Fibroblast of lung (primary cell): ENCODE data around the gene CACUL1. TPM values are rescaled to one million over a fixed set of nuclear protein-coding genes. Genes with fewer than 3 reads are reported as not detected.

Source experiments
- DNase-seq, 2 donors: peaks; one replicate each; pipeline versions ENCODE4 v3.0.0 to v3.0.0-alpha.2; 2010; ENCODE audit warnings: low read depth in 2 of 2
- H2AFZ ChIP-seq: 2 replicates; pipeline ENCODE4 v1.5.1; 2012; ENCODE audit warnings: low read length, control low read depth, inconsistent platforms
- H3K27ac ChIP-seq: 2 replicates; pipeline ENCODE4 v1.5.1; 2011; ENCODE audit warnings: low read length, control low read depth; ENCODE audit not compliant: insufficient read depth
- H3K27me3 ChIP-seq: 2 replicates; pipeline ENCODE4 v1.5.1; 2011; ENCODE audit warnings: mild to moderate bottlenecking, low read length; ENCODE audit not compliant: control insufficient read depth, insufficient read depth
- H3K36me3 ChIP-seq: 2 replicates; pipeline ENCODE4 v1.5.1; 2011; ENCODE audit warnings: low read length; ENCODE audit not compliant: control insufficient read depth, insufficient read depth
- H3K4me1 ChIP-seq: 2 replicates; pipeline ENCODE4 v1.5.1; 2011; ENCODE audit warnings: low read length; ENCODE audit not compliant: control insufficient read depth, insufficient read depth; ENCODE audit errors: extremely low read depth
- H3K4me2 ChIP-seq: 2 replicates; pipeline ENCODE4 v1.5.1; 2011; ENCODE audit warnings: low read length, control low read depth; ENCODE audit not compliant: insufficient read depth; ENCODE audit errors: extremely low read depth
- H3K4me3 ChIP-seq, 4 experiments: fragments of 200-600 bp in 1 of 4; sonication (generic) in 1 of 4; replicated peaks in 1 of 4; 2 replicates each; pipeline ENCODE4 v1.5.1; 2011 to 2016; ENCODE audit warnings: low read length in 4 of 4, low read depth in 3 of 4, mild to moderate bottlenecking in 3 of 4, control low read depth in 2 of 4, inconsistent platforms in 1 of 4, mixed read lengths in 1 of 4; ENCODE audit not compliant: insufficient read depth in 1 of 4; ENCODE audit errors: control extremely low read depth in 1 of 4
- H3K79me2 ChIP-seq: 2 replicates; pipeline ENCODE4 v1.5.1; 2012; ENCODE audit warnings: mild to moderate bottlenecking, low read length, inconsistent platforms; ENCODE audit not compliant: control insufficient read depth, insufficient read depth
- H3K9ac ChIP-seq: 2 replicates; pipeline ENCODE4 v1.5.1; 2011; ENCODE audit warnings: mild to moderate bottlenecking, low read length, control low read depth; ENCODE audit not compliant: insufficient read depth
- H3K9me3 ChIP-seq: 2 replicates; pipeline ENCODE4 v1.5.1; 2012; ENCODE audit warnings: low read depth, low read length; ENCODE audit not compliant: control insufficient read depth, insufficient read depth
- H4K20me1 ChIP-seq: 2 replicates; pipeline ENCODE4 v1.5.1; 2011; ENCODE audit warnings: low read length; ENCODE audit not compliant: control insufficient read depth, insufficient read depth; ENCODE audit errors: extremely low read depth
- EZH2 ChIP-seq: IDR thresholded peaks from 2 replicates; pipeline ENCODE4 v1.5.1; 2012; ENCODE audit warnings: low read length, control low read depth, mild to moderate bottlenecking; ENCODE audit errors: missing control alignments
- polyA plus RNA-seq, 2 donors: library from polyadenylated mRNA; depleted of rRNA in 1 of 2; stranded (reverse) in 1 of 2; unstranded in 1 of 2; fragments of >200 nt; gene quantifications; 2 replicates each; pipeline ENCODE4 v1.2.1, GENCODE V29; 2011 to 2012; ENCODE audit warnings: missing spikeins in 1 of 2
- total RNA-seq: library from RNA; depleted of rRNA; stranded (reverse); fragments of >200 nt; gene quantifications from 2 replicates; pipeline ENCODE4 v1.2.1, GENCODE V29; 2014
- TF ChIP-seq, protein P1 (sequence below), 2 donors: IDR thresholded peaks in 1 of 2; conservative IDR thresholded peaks in 1 of 2; 1 replicate in 1 of 2; 2 replicates in 1 of 2; pipeline ENCODE4 v1.5.1; 2011 to 2012; ENCODE audit warnings: low read length in 2 of 2, control low read depth in 1 of 2, inconsistent platforms in 1 of 2, low read depth in 1 of 2, mild to moderate bottlenecking in 1 of 2

CACUL1 gene
- total and polyA plus RNA-seq, 2 donors (not counting 1 experiment from before 2014, with no cell fraction given), result 15.7 to 25.3 TPM

DNA sequence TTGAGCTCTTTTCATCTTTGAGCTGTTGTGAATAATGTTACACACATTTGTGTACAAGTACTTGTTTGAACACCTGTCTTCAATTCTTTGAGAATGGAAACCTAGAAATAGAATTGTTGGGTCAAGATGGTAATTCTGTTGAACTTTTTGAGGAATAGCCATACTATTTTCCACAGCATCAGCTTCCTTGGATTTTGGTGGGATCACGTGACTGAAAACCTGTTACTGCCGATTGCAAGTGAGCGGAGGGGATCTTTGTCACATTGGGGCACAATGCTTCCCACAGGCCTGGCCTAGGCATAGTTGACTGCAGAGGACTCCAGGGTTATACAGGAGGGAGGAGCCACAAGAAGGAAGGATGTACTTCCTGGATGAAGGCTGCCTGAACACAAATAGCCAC is 21.3 kb upstream of the CACUL1 start:
- Histone ChIP-seq H3K9me3 (no peaks in the 10 kb centered on the region), H3K27ac (no peak overlapping the region), H3K36me3 (no peaks in the 10 kb centered on the region), H2AFZ (no peak overlapping the region), H3K4me3 (no peak overlapping the region), H3K79me2 (no peaks in the 10 kb centered on the region), H4K20me1 (no peaks in the 10 kb centered on the region), H3K27me3 (no peaks in the 10 kb centered on the region), H3K4me2 (no peak overlapping the region), H3K9ac (no peak overlapping the region), H3K4me1 (no peaks in the 10 kb centered on the region)
- no peak for TF ChIP-seq EZH2
- TF ChIP-seq, protein P1, sequence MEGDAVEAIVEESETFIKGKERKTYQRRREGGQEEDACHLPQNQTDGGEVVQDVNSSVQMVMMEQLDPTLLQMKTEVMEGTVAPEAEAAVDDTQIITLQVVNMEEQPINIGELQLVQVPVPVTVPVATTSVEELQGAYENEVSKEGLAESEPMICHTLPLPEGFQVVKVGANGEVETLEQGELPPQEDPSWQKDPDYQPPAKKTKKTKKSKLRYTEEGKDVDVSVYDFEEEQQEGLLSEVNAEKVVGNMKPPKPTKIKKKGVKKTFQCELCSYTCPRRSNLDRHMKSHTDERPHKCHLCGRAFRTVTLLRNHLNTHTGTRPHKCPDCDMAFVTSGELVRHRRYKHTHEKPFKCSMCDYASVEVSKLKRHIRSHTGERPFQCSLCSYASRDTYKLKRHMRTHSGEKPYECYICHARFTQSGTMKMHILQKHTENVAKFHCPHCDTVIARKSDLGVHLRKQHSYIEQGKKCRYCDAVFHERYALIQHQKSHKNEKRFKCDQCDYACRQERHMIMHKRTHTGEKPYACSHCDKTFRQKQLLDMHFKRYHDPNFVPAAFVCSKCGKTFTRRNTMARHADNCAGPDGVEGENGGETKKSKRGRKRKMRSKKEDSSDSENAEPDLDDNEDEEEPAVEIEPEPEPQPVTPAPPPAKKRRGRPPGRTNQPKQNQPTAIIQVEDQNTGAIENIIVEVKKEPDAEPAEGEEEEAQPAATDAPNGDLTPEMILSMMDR (conservative IDR thresholded peaks at IDR 0.05 in 1 of 2, IDR thresholded peaks at IDR 0.05 in 1 of 2; ENCODE audit: low read depth in 1 of 2, low read length in 2 of 2), result no peak
- no peak for DNase-seq

DNA sequence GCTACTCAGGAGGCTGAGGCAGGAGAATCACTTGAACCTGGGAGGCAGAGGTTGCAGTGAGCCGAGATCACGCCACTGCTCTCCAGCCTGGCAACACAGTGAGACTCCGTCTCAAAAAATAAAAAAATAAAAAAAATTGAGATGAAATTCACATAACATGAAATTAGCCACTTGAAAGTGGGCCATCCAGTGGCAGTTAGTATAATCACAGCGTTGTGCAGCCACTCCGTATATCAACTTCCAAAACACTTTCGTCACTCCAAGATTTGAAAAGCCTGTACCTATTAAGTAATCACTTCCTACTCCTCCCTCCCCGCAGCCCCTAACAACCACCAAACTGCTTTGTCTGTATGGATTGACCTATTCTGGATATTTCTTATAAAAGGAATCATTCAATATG is 20.7 kb upstream of the CACUL1 start:
- Histone ChIP-seq H3K4me2 (no peak overlapping the region), H3K36me3 (no peaks in the 10 kb centered on the region), H4K20me1 (no peaks in the 10 kb centered on the region), H3K27me3 (no peaks in the 10 kb centered on the region), H3K4me1 (no peaks in the 10 kb centered on the region), H3K9ac (no peak overlapping the region), H2AFZ (no peak overlapping the region), H3K9me3 (no peaks in the 10 kb centered on the region), H3K27ac (no peak overlapping the region), H3K4me3 (no peak overlapping the region), H3K79me2 (no peaks in the 10 kb centered on the region)
- TF ChIP-seq, protein P1 (conservative IDR thresholded peaks at IDR 0.05 in 1 of 2, IDR thresholded peaks at IDR 0.05 in 1 of 2; ENCODE audit: low read depth in 1 of 2, low read length in 2 of 2), result peak in 1 of 2 donors; percentile 6
- TF ChIP-seq EZH2, result no peak
- no peak for DNase-seq

DNA sequence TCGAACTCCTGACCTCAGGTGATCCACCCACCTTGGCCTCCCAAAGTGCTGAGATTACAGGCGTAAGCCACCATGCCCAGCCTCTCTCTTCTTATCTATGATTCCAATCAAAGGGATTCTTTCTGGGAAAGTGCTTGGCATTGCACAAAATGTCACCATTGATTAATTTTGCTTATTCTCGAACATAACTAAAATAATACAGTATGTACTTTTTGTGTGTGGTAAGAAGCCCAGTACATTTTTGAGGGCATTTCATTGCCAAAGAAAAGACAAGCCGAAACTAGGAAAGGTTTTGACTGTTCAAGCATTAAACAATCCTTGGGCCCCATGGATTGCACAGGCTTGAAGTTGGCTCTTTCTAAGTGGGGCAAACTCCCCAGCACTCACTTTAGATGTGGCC is 18.3 kb upstream of the CACUL1 start:
- Histone ChIP-seq H2AFZ (no peak overlapping the region), H3K4me3 (no peak overlapping the region), H3K9me3 (no peaks in the 10 kb centered on the region), H3K27me3 (no peaks in the 10 kb centered on the region), H3K36me3 (no peaks in the 10 kb centered on the region), H3K27ac (no peak overlapping the region), H4K20me1 (no peaks in the 10 kb centered on the region), H3K79me2 (no peaks in the 10 kb centered on the region), H3K9ac (no peak overlapping the region), H3K4me2 (no peak overlapping the region), H3K4me1 (no peaks in the 10 kb centered on the region)
- peak in 1 of 2 donors; percentile 33 for DNase-seq
- no peak for TF ChIP-seq EZH2
- TF ChIP-seq, protein P1 (conservative IDR thresholded peaks at IDR 0.05 in 1 of 2, IDR thresholded peaks at IDR 0.05 in 1 of 2; ENCODE audit: low read depth in 1 of 2, low read length in 2 of 2), result no peak
